Lower leg skin (tissue), 3 donors: ENCODE measurements around the gene TSC22D3.

ENCODE experiments used
- POLR2A ChIP-seq, 2 donors: fragments of 450-650 bp; IDR thresholded peaks; one replicate each; pipeline ENCODE4 v1.6.1; 2016 to 2017; ENCODE audit warnings: antibody characterized with exemption in 2 of 2, mild to moderate bottlenecking in 1 of 2, moderate library complexity in 1 of 2
- TF ChIP-seq, protein P1 (sequence below), 3 donors: fragments of 450-650 bp; IDR thresholded peaks; one replicate each; pipeline ENCODE4 v1.5.1; 2016; ENCODE audit warnings: antibody characterized with exemption in 3 of 3, mild to moderate bottlenecking in 3 of 3, moderate library complexity in 2 of 3

DNA sequence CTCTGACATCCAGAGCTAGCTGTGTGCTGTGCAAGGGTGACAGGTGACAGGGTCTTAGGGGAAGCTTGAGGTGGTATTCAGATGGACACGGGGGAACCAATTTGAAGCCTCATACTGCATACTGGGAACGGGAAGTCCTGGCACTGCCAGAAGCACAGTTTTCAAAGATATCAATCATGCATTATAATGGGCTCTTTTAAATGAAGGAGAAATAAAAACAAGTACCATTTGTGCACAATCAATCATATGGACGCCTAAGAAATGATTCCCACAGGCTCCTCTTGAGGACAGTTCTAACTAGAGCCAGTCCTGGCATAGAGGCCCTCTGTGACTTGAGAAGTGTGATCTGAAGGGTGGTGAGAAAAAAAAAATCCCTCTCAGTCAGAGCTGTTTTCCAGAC is 50.9 kb downstream of the TSC22D3 start:
- TF ChIP-seq, protein P1, sequence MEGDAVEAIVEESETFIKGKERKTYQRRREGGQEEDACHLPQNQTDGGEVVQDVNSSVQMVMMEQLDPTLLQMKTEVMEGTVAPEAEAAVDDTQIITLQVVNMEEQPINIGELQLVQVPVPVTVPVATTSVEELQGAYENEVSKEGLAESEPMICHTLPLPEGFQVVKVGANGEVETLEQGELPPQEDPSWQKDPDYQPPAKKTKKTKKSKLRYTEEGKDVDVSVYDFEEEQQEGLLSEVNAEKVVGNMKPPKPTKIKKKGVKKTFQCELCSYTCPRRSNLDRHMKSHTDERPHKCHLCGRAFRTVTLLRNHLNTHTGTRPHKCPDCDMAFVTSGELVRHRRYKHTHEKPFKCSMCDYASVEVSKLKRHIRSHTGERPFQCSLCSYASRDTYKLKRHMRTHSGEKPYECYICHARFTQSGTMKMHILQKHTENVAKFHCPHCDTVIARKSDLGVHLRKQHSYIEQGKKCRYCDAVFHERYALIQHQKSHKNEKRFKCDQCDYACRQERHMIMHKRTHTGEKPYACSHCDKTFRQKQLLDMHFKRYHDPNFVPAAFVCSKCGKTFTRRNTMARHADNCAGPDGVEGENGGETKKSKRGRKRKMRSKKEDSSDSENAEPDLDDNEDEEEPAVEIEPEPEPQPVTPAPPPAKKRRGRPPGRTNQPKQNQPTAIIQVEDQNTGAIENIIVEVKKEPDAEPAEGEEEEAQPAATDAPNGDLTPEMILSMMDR (IDR thresholded peaks at IDR 0.05) = no peak
- TF ChIP-seq POLR2A (IDR thresholded peaks at IDR 0.05) = no peak
